GM18861 (cell line): ENCODE measurements around the gene EFCAB12.
"Not testable (repeated sequence)": the region's sequence is repeated elsewhere in the genome, so short reads cannot be mapped to it uniquely, and the experiment has no call there.

Experiments
- ATAC-seq: cut with Tn5 transposase; IDR thresholded peaks from one replicate; pipeline ENCODE4 v1.9.1; 2021; ENCODE audit not compliant: unreplicated experiment

EFCAB12 gene

GRCh38 chr3:129421988-129422745 is 6.3 kb downstream of the EFCAB12 start:
- no peak for ATAC-seq

GRCh38 chr3:129421236-129421883 is 7.1 kb downstream of the EFCAB12 start:
- ATAC-seq: no peak

GRCh38 chr3:129419476-129419875 is 9.0 kb downstream of the EFCAB12 start:
- ATAC-seq: no peak

GRCh38 chr3:129418041-129418973 is 10.1 kb downstream of the EFCAB12 start:
- no peak for ATAC-seq

- ATAC-seq: no peak
These were observed 11.1 kb downstream of the EFCAB12 start for GRCh38 chr3:129417326-129417725.

- no peak for ATAC-seq
These were observed 12.0 kb downstream of the EFCAB12 start for GRCh38 chr3:129416415-129416814.

GRCh38 chr3:129415830-129416229 is 12.6 kb downstream of the EFCAB12 start:
- no peak for ATAC-seq

GRCh38 chr3:129415378-129415777 is 13.1 kb downstream of the EFCAB12 start:
- no peak for ATAC-seq

- peak; percentile 92 for ATAC-seq
These were observed 14.5 kb downstream of the EFCAB12 start for GRCh38 chr3:129413687-129414506.

- ATAC-seq: not testable (repeated sequence)
These were observed 15.2 kb downstream of the EFCAB12 start for GRCh38 chr3:129413238-129413637.

- ATAC-seq: no peak
These were observed 15.8 kb downstream of the EFCAB12 start for GRCh38 chr3:129412542-129413198.

GRCh38 chr3:129410971-129411370 is 17.5 kb downstream of the EFCAB12 start:
- no peak for ATAC-seq

GRCh38 chr3:129409541-129409940 is 18.9 kb downstream of the EFCAB12 start:
- ATAC-seq: no peak

GRCh38 chr3:129404610-129405009 is 23.8 kb downstream of the EFCAB12 start:
- ATAC-seq: peak; percentile 56

- no peak for ATAC-seq
These were observed 24.3 kb downstream of the EFCAB12 start for GRCh38 chr3:129404130-129404529.

- no peak for ATAC-seq
These were observed 25.0 kb downstream of the EFCAB12 start for GRCh38 chr3:129403450-129403849.

- no peak for ATAC-seq
These were observed 25.8 kb downstream of the EFCAB12 start for GRCh38 chr3:129402616-129403015.

GRCh38 chr3:129402210-129402609 is 26.2 kb downstream of the EFCAB12 start:
- no peak for ATAC-seq

GRCh38 chr3:129399895-129400357 is 28.5 kb downstream of the EFCAB12 start:
- no peak for ATAC-seq
